ENCODE results near the gene BEND3.
"Not testable (repeated sequence)": the region's sequence is repeated elsewhere in the genome, so short reads cannot be mapped to it uniquely, and the experiment has no call there.

Gene BEND3

GRCh38 chr6:107114926-107115694 lies at the start of gene BEND3:
Gene BEND3, minus strand, starts transcription at chr6:107115515. Its CDS starts 16,230 bp downstream, at chr6:107099285.
- H3K4me3 ChIP-seq (ENCODE audit: control insufficient read depth, low read depth, low read length), result peak within 1 kb of the TSS; percentile 61
- DNase-seq (ENCODE audit: low read depth), result no peak

GRCh38 chr6:107164299-107164698 lies 49.0 kb upstream of the BEND3 start:
- not testable (repeated sequence) for DNase-seq (ENCODE audit: low read depth); H3K4me3 ChIP-seq (ENCODE audit: control insufficient read depth, low read depth, low read length)

More at GRCh38 chr6:107114926-107115694, at the start of gene BEND3:
- no peak for TF ChIP-seq CTCF (IDR thresholded peaks at IDR 0.05; ENCODE audit: control insufficient read depth, insufficient read depth, low read depth, low read length, missing control alignments)

- TF ChIP-seq CTCF (IDR thresholded peaks at IDR 0.05; ENCODE audit: control insufficient read depth, insufficient read depth, low read depth, low read length, missing control alignments), result no peak
- H3K4me3 ChIP-seq (ENCODE audit: control insufficient read depth, low read depth, low read length), result no peak overlapping the region
- no peak for DNase-seq (ENCODE audit: low read depth)
Measured at GRCh38 chr6:107161521-107161920, 46.2 kb upstream of the BEND3 start.

GRCh38 chr6:107156617-107157016 lies 41.3 kb upstream of the BEND3 start:
- no peak for TF ChIP-seq CTCF (IDR thresholded peaks at IDR 0.05; ENCODE audit: control insufficient read depth, insufficient read depth, low read depth, low read length, missing control alignments)
- H3K4me3 ChIP-seq (ENCODE audit: control insufficient read depth, low read depth, low read length), result no peak overlapping the region

GRCh38 chr6:107154801-107155160 lies 39.5 kb upstream of the BEND3 start:
- H3K4me3 ChIP-seq (ENCODE audit: control insufficient read depth, low read depth, low read length), result no peak overlapping the region
- TF ChIP-seq CTCF (IDR thresholded peaks at IDR 0.05; ENCODE audit: control insufficient read depth, insufficient read depth, low read depth, low read length, missing control alignments), result no peak
- DNase-seq (ENCODE audit: low read depth), result no peak

More at GRCh38 chr6:107156617-107157016, 41.3 kb upstream of the BEND3 start:
- no peak for DNase-seq (ENCODE audit: low read depth)

- H3K4me3 ChIP-seq (ENCODE audit: control insufficient read depth, low read depth, low read length), result no peak overlapping the region
- TF ChIP-seq CTCF (IDR thresholded peaks at IDR 0.05; ENCODE audit: control insufficient read depth, insufficient read depth, low read depth, low read length, missing control alignments), result no peak
- no peak for DNase-seq (ENCODE audit: low read depth)
Measured at GRCh38 chr6:107154131-107154800, 39.0 kb upstream of the BEND3 start.
